H9 (cell line): ENCODE results near the gene ODAD2. TPM values are rescaled to one million over a fixed set of nuclear protein-coding genes. Genes with fewer than 3 reads are reported as not detected.

ENCODE experiments used
- DNase-seq: peaks from one replicate; pipeline ENCODE4 v3.0.0-alpha.2; 2017
- H2AFZ ChIP-seq: one replicate; pipeline ENCODE4 v1.6.1; 2013; ENCODE audit warnings: mild to moderate bottlenecking, low read length, control low read depth, moderate library complexity
- H2AK5ac ChIP-seq: 2 replicates; pipeline ENCODE4 v1.6.1; 2013; ENCODE audit warnings: low read length, control low read depth, mixed read lengths; ENCODE audit not compliant: insufficient read length
- H2BK120ac ChIP-seq: one replicate; pipeline ENCODE4 v1.6.1; 2013; ENCODE audit warnings: low read depth, mild to moderate bottlenecking, low read length, control low read depth, inconsistent platforms; ENCODE audit not compliant: poor library complexity, severe bottlenecking
- H2BK12ac ChIP-seq: 2 replicates; pipeline ENCODE4 v1.6.1; 2013; ENCODE audit warnings: low read length, control low read depth, mixed read lengths, low read depth; ENCODE audit not compliant: insufficient read length
- H2BK15ac ChIP-seq: 2 replicates; pipeline ENCODE4 v1.6.1; 2013; ENCODE audit warnings: low read depth, low read length, control low read depth
- H2BK20ac ChIP-seq: one replicate; pipeline ENCODE4 v1.6.1; 2013; ENCODE audit warnings: low read depth, mild to moderate bottlenecking, low read length, control low read depth, inconsistent platforms; ENCODE audit not compliant: poor library complexity, severe bottlenecking
- H2BK5ac ChIP-seq: 2 replicates; pipeline ENCODE4 v1.6.1; 2013; ENCODE audit warnings: low read length, control low read depth, mixed read lengths; ENCODE audit not compliant: insufficient read length
- H3K14ac ChIP-seq: 2 replicates; pipeline ENCODE4 v1.6.1; 2013; ENCODE audit warnings: low read length, control low read depth; ENCODE audit not compliant: insufficient read depth
- H3K18ac ChIP-seq: 2 replicates; pipeline ENCODE4 v1.6.1; 2013; ENCODE audit warnings: low read depth, mild to moderate bottlenecking, mixed read lengths, low read length, control low read depth; ENCODE audit not compliant: insufficient read length
- H3K23ac ChIP-seq: 2 replicates; pipeline ENCODE4 v1.6.1; 2013; ENCODE audit warnings: low read length, control low read depth, mixed read lengths, low read depth; ENCODE audit not compliant: insufficient read length
- H3K23me2 ChIP-seq: 2 replicates; pipeline ENCODE4 v1.6.1; 2013; ENCODE audit warnings: low read depth, mild to moderate bottlenecking, mixed read lengths, low read length, control low read depth; ENCODE audit not compliant: insufficient read length, poor library complexity, severe bottlenecking
- H3K27ac ChIP-seq: 2 replicates; pipeline ENCODE4 v1.5.1; 2013; ENCODE audit warnings: low read length, control low read depth, mixed read lengths, low read depth; ENCODE audit not compliant: insufficient read length
- H3K27me3 ChIP-seq: 2 replicates; pipeline ENCODE4 v1.6.1; 2013; ENCODE audit warnings: low read length, control low read depth, inconsistent platforms; ENCODE audit not compliant: insufficient read depth
- H3K4ac ChIP-seq: 2 replicates; pipeline ENCODE4 v1.6.1; 2013; ENCODE audit warnings: low read depth, mild to moderate bottlenecking, control low read depth, inconsistent platforms, low read length, moderate library complexity
- H3K4me1 ChIP-seq: 2 replicates; pipeline ENCODE4 v1.6.1; 2013; ENCODE audit warnings: low read length, control low read depth, inconsistent platforms; ENCODE audit not compliant: insufficient read depth
- H3K4me2 ChIP-seq: 2 replicates; pipeline ENCODE4 v1.6.1; 2013; ENCODE audit warnings: low read length, control low read depth, mixed read lengths; ENCODE audit not compliant: insufficient read length, insufficient read depth
- H3K56ac ChIP-seq: 2 replicates; pipeline ENCODE4 v1.6.1; 2013; ENCODE audit warnings: low read depth, mild to moderate bottlenecking, mixed read lengths, low read length, control low read depth; ENCODE audit not compliant: insufficient read length
- H3K79me1 ChIP-seq: 2 replicates; pipeline ENCODE4 v1.6.1; 2013; ENCODE audit warnings: low read depth, mild to moderate bottlenecking, moderate library complexity, low read length, control low read depth, inconsistent platforms; ENCODE audit not compliant: insufficient read depth, poor library complexity, severe bottlenecking
- H3K79me2 ChIP-seq: 2 replicates; pipeline ENCODE4 v1.6.1; 2013; ENCODE audit warnings: low read length, control low read depth, inconsistent platforms; ENCODE audit not compliant: insufficient read depth
- H3K9ac ChIP-seq: 2 replicates; pipeline ENCODE4 v1.6.1; 2013; ENCODE audit warnings: low read length, control low read depth, mixed read lengths; ENCODE audit not compliant: insufficient read length; ENCODE audit errors: extremely low read depth
- H3K9me3 ChIP-seq: one replicate; pipeline ENCODE4 v1.6.1; 2013; ENCODE audit warnings: low read depth, low read length, inconsistent platforms; ENCODE audit not compliant: control insufficient read depth
- H3T11ph ChIP-seq: one replicate; pipeline ENCODE4 v1.6.1; 2013; ENCODE audit warnings: mild to moderate bottlenecking, low read length, control low read depth, inconsistent platforms
- H4K20me1 ChIP-seq: one replicate; pipeline ENCODE4 v1.6.1; 2013; ENCODE audit not compliant: control insufficient read depth, insufficient read length, insufficient read depth
- H4K5ac ChIP-seq: 2 replicates; pipeline ENCODE4 v1.6.1; 2013; ENCODE audit warnings: low read depth, mild to moderate bottlenecking, mixed read lengths, low read length, control low read depth; ENCODE audit not compliant: insufficient read length
- H4K8ac ChIP-seq: replicated peaks from 2 replicates; pipeline ENCODE4 v1.6.1; 2013; ENCODE audit warnings: low read length, control low read depth, mixed read lengths, low read depth; ENCODE audit not compliant: insufficient read length
- H4K91ac ChIP-seq: 2 replicates; pipeline ENCODE4 v1.6.1; 2013; ENCODE audit warnings: low read depth, mild to moderate bottlenecking, moderate library complexity, mixed read lengths, low read length, control low read depth; ENCODE audit not compliant: insufficient read length
- H3K27ac Mint-ChIP-seq, 3 experiments: 2 replicates in 2 of 3; 3 replicates in 1 of 3; pipeline ENCODE4 v1.8.0; 2020 to 2021; ENCODE audit warnings: mixed read lengths in 3 of 3, mild to moderate bottlenecking in 1 of 3, moderate library complexity in 1 of 3
- H3K27me3 Mint-ChIP-seq: 2 replicates; pipeline ENCODE4 v1.8.0; 2021; ENCODE audit warnings: low read depth, mild to moderate bottlenecking, moderate library complexity, mixed read lengths
- H3K36me3 Mint-ChIP-seq, 3 experiments: 2 replicates in 2 of 3; 3 replicates in 1 of 3; pipeline ENCODE4 v1.8.0; 2020 to 2021; ENCODE audit warnings: low read depth in 3 of 3, mixed read lengths in 3 of 3; ENCODE audit not compliant: insufficient read depth in 1 of 3
- H3K4me1 Mint-ChIP-seq, 2 experiments: 2 replicates each; pipeline ENCODE4 v1.8.0; 2020; ENCODE audit warnings: mixed read lengths in 2 of 2
- H3K4me3 Mint-ChIP-seq, 2 experiments: 2 replicates in 1 of 2; 3 replicates in 1 of 2; pipeline ENCODE4 v1.8.0; 2020 to 2021; ENCODE audit warnings: mild to moderate bottlenecking in 2 of 2, mixed read lengths in 2 of 2, moderate library complexity in 1 of 2
- H3K9me3 Mint-ChIP-seq, 2 experiments: 2 replicates in 1 of 2; 3 replicates in 1 of 2; pipeline ENCODE4 v1.8.0; 2020; ENCODE audit warnings: mild to moderate bottlenecking in 2 of 2, mixed read lengths in 2 of 2, moderate library complexity in 1 of 2
- total RNA-seq: library from RNA; stranded (reverse); gene quantifications from 2 replicates; pipeline ENCODE4 v1.2.1, GENCODE V29; 2021
- TF ChIP-seq, protein P1 (sequence below): fragments of 200-600 bp; sonication (generic); conservative IDR thresholded peaks from 3 replicates; pipeline ENCODE4 v1.8.0; 2021; ENCODE audit warnings: antibody characterized with exemption, mild to moderate bottlenecking

Gene ODAD2
- total RNA-seq, 1 experiment from 2014 or later, result 4.5 TPM

DNA sequence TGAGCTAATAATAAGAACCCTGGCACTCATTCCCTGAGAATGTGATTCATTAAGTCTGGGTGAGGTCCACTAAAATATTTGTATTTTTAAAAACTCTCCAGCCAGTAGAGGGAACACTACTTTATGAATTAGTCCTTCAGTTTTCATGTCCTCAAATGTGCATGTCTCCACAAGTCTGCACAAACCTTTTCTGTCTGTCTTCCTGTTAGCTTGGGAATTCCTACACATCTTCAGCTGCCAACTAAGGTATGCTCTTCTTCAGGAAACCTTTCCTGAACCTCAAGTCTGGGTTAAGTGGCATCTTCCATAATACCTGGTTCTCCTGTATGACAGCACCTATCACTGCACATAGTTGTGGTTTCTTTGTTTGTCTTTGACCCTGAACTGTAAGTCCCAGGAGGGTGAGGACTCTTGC, 133.7 kb downstream of the ODAD2 start:
- Histone ChIP-seq H4K91ac (no peak overlapping the region), H3K4me1 (no peaks in the 10 kb centered on the region), H3K27me3 (no peaks in the 10 kb centered on the region), H3T11ph (no peak overlapping the region), H2AFZ (no peak overlapping the region), H3K9ac (no peak overlapping the region), H3K79me2 (no peaks in the 10 kb centered on the region), H2BK120ac (no peak overlapping the region), H3K4ac (no peak overlapping the region), H2BK12ac (no peak overlapping the region), H4K8ac (no peak overlapping the region), H3K56ac (no peak overlapping the region), H3K23ac (no peak overlapping the region), H3K18ac (no peak overlapping the region), H2BK15ac (no peak overlapping the region), H3K23me2 (no peaks in the 10 kb centered on the region), H3K14ac (no peak overlapping the region), H4K20me1 (no peaks in the 10 kb centered on the region), H3K4me2 (no peak overlapping the region), H2BK5ac (no peak overlapping the region), H3K79me1 (no peaks in the 10 kb centered on the region), H3K27ac (no peak overlapping the region), H3K9me3 (no peaks in the 10 kb centered on the region), H2AK5ac (no peak overlapping the region), H4K5ac (no peak overlapping the region), H2BK20ac (no peak overlapping the region)
- no peak for DNase-seq
- Mint-ChIP-seq H3K27me3 (no peaks in the 10 kb centered on the region), H3K4me3 (no peak overlapping the region), H3K36me3 (peaks cover 1 to 9% (median 3%) of the 10 kb centered on the region in 3 experiments; a peak in 4 of 7 replicates), H3K27ac (no peak overlapping the region), H3K4me1 (no peaks in the 10 kb centered on the region), H3K9me3 (peaks cover 3 to 5% of the 10 kb centered on the region in 2 experiments; a peak in 4 of 5 replicates)
- TF ChIP-seq, protein P1, sequence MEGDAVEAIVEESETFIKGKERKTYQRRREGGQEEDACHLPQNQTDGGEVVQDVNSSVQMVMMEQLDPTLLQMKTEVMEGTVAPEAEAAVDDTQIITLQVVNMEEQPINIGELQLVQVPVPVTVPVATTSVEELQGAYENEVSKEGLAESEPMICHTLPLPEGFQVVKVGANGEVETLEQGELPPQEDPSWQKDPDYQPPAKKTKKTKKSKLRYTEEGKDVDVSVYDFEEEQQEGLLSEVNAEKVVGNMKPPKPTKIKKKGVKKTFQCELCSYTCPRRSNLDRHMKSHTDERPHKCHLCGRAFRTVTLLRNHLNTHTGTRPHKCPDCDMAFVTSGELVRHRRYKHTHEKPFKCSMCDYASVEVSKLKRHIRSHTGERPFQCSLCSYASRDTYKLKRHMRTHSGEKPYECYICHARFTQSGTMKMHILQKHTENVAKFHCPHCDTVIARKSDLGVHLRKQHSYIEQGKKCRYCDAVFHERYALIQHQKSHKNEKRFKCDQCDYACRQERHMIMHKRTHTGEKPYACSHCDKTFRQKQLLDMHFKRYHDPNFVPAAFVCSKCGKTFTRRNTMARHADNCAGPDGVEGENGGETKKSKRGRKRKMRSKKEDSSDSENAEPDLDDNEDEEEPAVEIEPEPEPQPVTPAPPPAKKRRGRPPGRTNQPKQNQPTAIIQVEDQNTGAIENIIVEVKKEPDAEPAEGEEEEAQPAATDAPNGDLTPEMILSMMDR, result no peak
